Left ventricle myocardium inferior (tissue), 1 donor: ENCODE measurements around the gene MFRP. TPM values are rescaled to one million over a fixed set of nuclear protein-coding genes. Genes with fewer than 3 reads are reported as not detected.

ENCODE experiments used
- DNase-seq: peaks from one replicate; pipeline ENCODE4 v3.0.0-alpha.2; 2020
- H3K27ac ChIP-seq: fragments of 200-600 bp; replicated peaks from 2 replicates; pipeline ENCODE4 v1.8.0; 2021
- H3K27me3 ChIP-seq: fragments of 200-600 bp; 2 replicates; pipeline ENCODE4 v1.8.0; 2021; ENCODE audit warnings: low read depth
- H3K36me3 ChIP-seq: fragments of 200-600 bp; 2 replicates; pipeline ENCODE4 v1.8.0; 2021
- H3K4me1 ChIP-seq: fragments of 200-600 bp; 2 replicates; pipeline ENCODE4 v1.8.0; 2021
- H3K4me3 ChIP-seq: fragments of 200-600 bp; 2 replicates; pipeline ENCODE4 v1.8.0; 2021; ENCODE audit warnings: mild to moderate bottlenecking, moderate library complexity
- H3K9me3 ChIP-seq: fragments of 200-600 bp; replicated peaks from 2 replicates; pipeline ENCODE4 v1.8.0; 2021
- intact Hi-C: fragments of 100-400 bp; cut with micrococcal nuclease; formaldehyde crosslinking; loops from one replicate; pipeline ENCODE4 v1.11.0; 2022
- total RNA-seq: library from RNA; stranded (reverse); fragmentation: NEBNext Ultra II Directional; extraction: Animal tissue kit (Norgen Biotek cat#: 25700); gene quantifications from one replicate; pipeline ENCODE4 v1.2.1, GENCODE V29; 2021
- TF ChIP-seq, protein P1 (sequence below): fragments of 200-600 bp; IDR thresholded peaks from 2 replicates; pipeline ENCODE4 v1.8.0; 2021; ENCODE audit warnings: antibody characterized with exemption, mild to moderate bottlenecking, borderline replicate concordance
- donor health status: DM: no; HTN: yes; CAD: no; lungs with severe emphysema.

The MFRP gene
- total RNA-seq, 1 donor from 2014 or later, result not detected

DNA sequence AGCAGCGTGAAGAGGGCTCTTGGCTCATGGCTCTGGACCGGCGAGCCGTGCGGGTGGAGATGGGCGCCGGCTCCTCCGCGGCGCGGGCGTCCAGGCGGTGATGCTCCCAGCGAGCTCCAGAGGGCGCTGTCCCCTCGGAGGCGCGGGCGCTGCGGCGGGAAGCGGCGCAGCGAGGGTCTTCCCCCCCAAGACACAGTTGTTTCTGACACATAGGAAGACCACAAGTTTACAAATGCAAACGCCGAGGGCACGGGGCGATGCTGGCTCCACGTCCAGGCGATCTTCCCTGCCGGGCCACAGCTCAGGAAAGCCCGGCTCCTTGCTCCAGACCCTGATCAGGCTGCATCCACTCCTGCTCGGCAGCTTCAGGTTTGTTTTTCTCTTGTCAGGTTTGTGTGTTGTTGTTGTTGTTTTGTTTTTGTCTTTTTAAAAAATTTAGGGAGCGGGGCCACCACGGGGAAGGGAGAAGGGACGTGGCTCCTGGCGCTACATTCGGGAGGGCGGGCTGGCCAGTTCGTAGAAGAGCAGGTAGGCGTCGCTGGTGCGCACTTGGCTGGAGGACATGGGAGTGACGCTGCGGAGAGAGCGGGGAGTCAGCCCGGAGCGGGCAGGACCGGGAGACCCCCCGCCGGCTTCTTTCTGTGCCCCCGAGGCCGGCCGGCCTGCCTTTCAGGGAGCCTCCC is 10.0 kb upstream of the MFRP start:
- TF ChIP-seq, protein P1, sequence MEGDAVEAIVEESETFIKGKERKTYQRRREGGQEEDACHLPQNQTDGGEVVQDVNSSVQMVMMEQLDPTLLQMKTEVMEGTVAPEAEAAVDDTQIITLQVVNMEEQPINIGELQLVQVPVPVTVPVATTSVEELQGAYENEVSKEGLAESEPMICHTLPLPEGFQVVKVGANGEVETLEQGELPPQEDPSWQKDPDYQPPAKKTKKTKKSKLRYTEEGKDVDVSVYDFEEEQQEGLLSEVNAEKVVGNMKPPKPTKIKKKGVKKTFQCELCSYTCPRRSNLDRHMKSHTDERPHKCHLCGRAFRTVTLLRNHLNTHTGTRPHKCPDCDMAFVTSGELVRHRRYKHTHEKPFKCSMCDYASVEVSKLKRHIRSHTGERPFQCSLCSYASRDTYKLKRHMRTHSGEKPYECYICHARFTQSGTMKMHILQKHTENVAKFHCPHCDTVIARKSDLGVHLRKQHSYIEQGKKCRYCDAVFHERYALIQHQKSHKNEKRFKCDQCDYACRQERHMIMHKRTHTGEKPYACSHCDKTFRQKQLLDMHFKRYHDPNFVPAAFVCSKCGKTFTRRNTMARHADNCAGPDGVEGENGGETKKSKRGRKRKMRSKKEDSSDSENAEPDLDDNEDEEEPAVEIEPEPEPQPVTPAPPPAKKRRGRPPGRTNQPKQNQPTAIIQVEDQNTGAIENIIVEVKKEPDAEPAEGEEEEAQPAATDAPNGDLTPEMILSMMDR, result peak; percentile 89
- H3K9me3 ChIP-seq, result no peaks in the 10 kb centered on the region
- H3K4me3 ChIP-seq, result peak overlapping the region; percentile 68
- intact Hi-C loops, result loop anchor here (10.0 kb wide), 1 partner anchor 118 kb away; no protein-coding TSS in a partner anchor
- H3K4me1 ChIP-seq, result peaks cover 87% of the 10 kb centered on the region
- DNase-seq, result peak; percentile 83
- peaks cover 28% of the 10 kb centered on the region for H3K36me3 ChIP-seq
- peak overlapping the region; percentile 95 for H3K27ac ChIP-seq
- H3K27me3 ChIP-seq, result no peaks in the 10 kb centered on the region

DNA sequence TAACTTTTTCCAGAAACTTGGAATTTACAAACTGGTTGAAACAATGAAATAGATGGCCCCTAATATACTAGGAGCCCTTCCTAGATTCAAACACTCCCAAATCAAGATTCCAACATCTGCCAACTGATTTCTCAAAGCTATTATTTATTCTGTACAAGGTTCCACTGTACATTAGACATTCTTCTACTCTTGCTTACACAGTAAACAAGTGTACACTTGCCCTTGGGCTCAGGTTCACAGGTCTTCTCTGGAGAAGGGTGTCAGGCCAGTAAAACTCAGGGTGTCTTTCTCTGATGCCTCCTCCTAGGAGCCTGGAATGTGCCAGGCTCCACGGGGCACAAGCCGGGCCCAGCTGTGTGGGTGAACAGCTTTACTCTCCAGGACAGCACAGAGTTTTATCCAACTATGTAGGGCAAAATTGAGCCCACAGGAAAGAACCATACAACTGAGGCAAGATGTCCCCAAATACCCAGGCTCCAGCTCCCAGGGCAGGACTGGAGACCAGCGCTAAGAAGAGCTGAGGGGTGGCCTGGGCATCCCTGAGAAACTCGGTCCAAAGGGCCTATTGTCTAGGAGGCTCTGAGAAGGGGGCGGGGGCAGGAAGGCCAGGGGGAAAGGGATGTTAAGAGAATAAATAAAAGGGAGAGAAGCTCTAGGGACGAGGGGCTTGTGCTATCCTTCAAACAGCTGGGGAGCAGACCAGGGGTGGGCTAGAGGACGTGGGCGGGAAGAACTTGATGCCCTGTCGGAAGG is 8.8 kb upstream of the MFRP start:
- Histone ChIP-seq H3K27ac (peak overlapping the region; percentile 95), H3K9me3 (no peaks in the 10 kb centered on the region), H3K4me3 (no peak overlapping the region), H3K36me3 (peaks cover 28% of the 10 kb centered on the region), H3K4me1 (peaks cover 76% of the 10 kb centered on the region), H3K27me3 (no peaks in the 10 kb centered on the region)
- TF ChIP-seq, protein P1, result no peak
- DNase-seq, result no peak
- intact Hi-C loops, result loop anchor here (10.0 kb wide), 1 partner anchor 120 kb away; no protein-coding TSS in a partner anchor

DNA sequence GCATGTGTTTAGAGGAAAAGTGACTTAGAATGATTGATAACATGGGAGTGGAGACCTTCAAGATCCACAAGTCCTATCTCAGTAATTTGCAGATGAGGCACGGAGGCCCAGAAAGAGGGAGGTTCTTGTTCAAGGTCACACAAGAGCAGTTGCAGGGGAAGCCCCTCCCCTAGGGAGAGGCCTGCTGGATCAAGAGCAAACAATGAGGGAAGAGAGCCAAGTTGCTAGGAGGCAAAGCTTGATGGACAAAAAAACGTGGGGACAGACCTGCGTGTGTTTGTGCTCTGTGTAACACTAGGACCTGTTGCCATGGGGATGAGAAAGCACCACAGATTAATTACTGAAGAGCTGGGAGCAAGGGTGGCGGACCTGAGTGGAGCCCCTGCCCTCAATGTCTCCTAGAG is 6.4 kb upstream of the MFRP start:
- no peak overlapping the region for H3K4me3 ChIP-seq
- H3K27ac ChIP-seq, result peak overlapping the region; percentile 72
- H3K27me3 ChIP-seq, result no peaks in the 10 kb centered on the region
- peaks cover 6% of the 10 kb centered on the region for H3K36me3 ChIP-seq
- TF ChIP-seq, protein P1, result no peak
- intact Hi-C loops, result loop anchor here (10.0 kb wide), 1 partner anchor 122 kb away; no protein-coding TSS in a partner anchor
- H3K9me3 ChIP-seq, result no peaks in the 10 kb centered on the region
- DNase-seq, result no peak
- peaks cover 52% of the 10 kb centered on the region for H3K4me1 ChIP-seq

DNA sequence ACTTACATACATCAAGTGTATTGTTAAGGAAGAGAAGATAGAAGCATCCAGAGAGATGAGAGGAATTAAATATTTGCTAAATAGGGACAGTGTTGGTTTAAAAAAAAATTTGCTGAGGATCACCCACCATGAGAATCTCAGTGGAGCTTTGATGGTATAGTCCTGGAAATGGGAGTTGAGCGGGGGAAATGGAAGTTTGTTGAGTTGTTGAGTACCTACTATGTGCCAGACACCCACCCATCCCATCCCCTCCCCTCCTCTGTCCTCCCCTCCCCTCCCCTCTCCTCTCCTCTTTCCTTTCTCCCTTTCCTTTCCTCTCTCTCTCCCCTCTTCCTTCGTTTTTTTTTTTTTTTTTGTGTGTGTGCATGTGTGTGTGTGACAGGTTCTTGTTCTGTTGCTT is 4.7 kb upstream of the MFRP start:
- TF ChIP-seq, protein P1, result no peak
- intact Hi-C loops, result loop anchor here (10.0 kb wide), 1 partner anchor 124 kb away; no protein-coding TSS in a partner anchor

DNA sequence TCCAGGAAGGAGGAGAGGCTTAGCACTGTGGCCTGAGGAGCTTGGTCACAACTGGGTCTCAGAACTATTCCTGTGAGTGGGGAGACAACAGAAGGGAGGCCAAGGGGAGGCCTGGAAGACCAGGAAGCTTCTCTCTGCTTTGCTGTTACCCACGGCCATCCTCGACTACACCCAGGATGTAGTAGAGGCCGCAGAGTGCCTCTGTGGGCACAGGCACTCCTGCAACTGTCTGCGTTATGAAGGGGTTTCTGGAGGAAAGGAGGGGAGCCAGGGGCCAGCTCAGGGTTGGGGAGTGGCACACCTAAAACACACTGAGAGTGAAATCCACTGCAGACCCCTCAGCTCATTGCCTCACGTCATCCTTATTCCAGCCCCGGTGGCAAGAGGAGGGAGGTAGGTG is 3.8 kb upstream of the MFRP start:
- intact Hi-C loops, result loop anchor here (10.0 kb wide), 1 partner anchor 124 kb away; no protein-coding TSS in a partner anchor
- TF ChIP-seq, protein P1, result no peak

More for the DNA sequence above, 4.7 kb upstream of the MFRP start:
- Histone ChIP-seq H3K36me3 (no peaks in the 10 kb centered on the region), H3K4me3 (no peak overlapping the region), H3K4me1 (peaks cover 40% of the 10 kb centered on the region), H3K27me3 (no peaks in the 10 kb centered on the region), H3K9me3 (no peaks in the 10 kb centered on the region), H3K27ac (no peak overlapping the region)
- DNase-seq, result no peak

More for the DNA sequence above, 3.8 kb upstream of the MFRP start:
- peaks cover 31% of the 10 kb centered on the region for H3K4me1 ChIP-seq
- H3K27me3 ChIP-seq, result no peaks in the 10 kb centered on the region
- DNase-seq, result no peak
- no peak overlapping the region for H3K4me3 ChIP-seq
- no peaks in the 10 kb centered on the region for H3K9me3 ChIP-seq
- H3K36me3 ChIP-seq, result no peaks in the 10 kb centered on the region
- no peak overlapping the region for H3K27ac ChIP-seq
